HEK293 (cell line): ENCODE data around the gene MCM5.

Source experiments
- BCL6B ChIP-seq: fragments of 450-650 bp; formaldehyde crosslinking; IDR thresholded peaks from 2 replicates; pipeline ENCODE4 v1.5.1; 2017; ENCODE audit warnings: missing biosample characterization, missing genetic modification characterization
- GLIS1 ChIP-seq: fragments of 450-650 bp; formaldehyde crosslinking; IDR thresholded peaks from 2 replicates; pipeline ENCODE4 v1.5.1; 2016; ENCODE audit warnings: missing biosample characterization, missing genetic modification characterization
- GLIS2 ChIP-seq: fragments of 450-650 bp; formaldehyde crosslinking; IDR thresholded peaks from 2 replicates; pipeline ENCODE4 v1.5.1; 2016; ENCODE audit warnings: missing biosample characterization, missing genetic modification characterization
- KLF1 ChIP-seq: fragments of 450-650 bp; formaldehyde crosslinking; IDR thresholded peaks from 2 replicates; pipeline ENCODE4 v1.5.1; 2016; ENCODE audit warnings: missing biosample characterization, missing genetic modification characterization
- KLF17 ChIP-seq: fragments of 450-650 bp; formaldehyde crosslinking; IDR thresholded peaks from 2 replicates; pipeline ENCODE4 v1.5.1; 2016; ENCODE audit warnings: missing biosample characterization, missing genetic modification characterization
- MZF1 ChIP-seq: fragments of 450-650 bp; formaldehyde crosslinking; IDR thresholded peaks from 2 replicates; pipeline ENCODE4 v1.5.1; 2017; ENCODE audit warnings: missing biosample characterization, missing genetic modification characterization, borderline replicate concordance
- SALL2 ChIP-seq: fragments of 450-650 bp; formaldehyde crosslinking; IDR thresholded peaks from 2 replicates; pipeline ENCODE4 v1.5.0; 2017; ENCODE audit warnings: missing biosample characterization, mild to moderate bottlenecking, missing genetic modification characterization, borderline replicate concordance
- ZBTB26 ChIP-seq: fragments of 450-650 bp; formaldehyde crosslinking; optimal IDR thresholded peaks from 2 replicates; pipeline ENCODE3; 2016; ENCODE audit warnings: missing biosample characterization, mild to moderate bottlenecking, missing genetic modification characterization
- ZFP69B ChIP-seq: fragments of 450-650 bp; formaldehyde crosslinking; IDR thresholded peaks from 2 replicates; pipeline ENCODE4 v1.5.1; 2016; ENCODE audit warnings: missing biosample characterization, missing genetic modification characterization
- ZNF132 ChIP-seq: fragments of 450-650 bp; formaldehyde crosslinking; IDR thresholded peaks from 2 replicates; pipeline ENCODE4 v1.5.1; 2017; ENCODE audit warnings: missing biosample characterization, missing genetic modification characterization, borderline replicate concordance
- ZNF155 ChIP-seq: fragments of 450-650 bp; formaldehyde crosslinking; IDR thresholded peaks from 2 replicates; pipeline ENCODE4 v1.5.1; 2016; ENCODE audit warnings: missing biosample characterization, missing genetic modification characterization
- ZNF211 ChIP-seq: fragments of 450-650 bp; formaldehyde crosslinking; IDR thresholded peaks from 2 replicates; pipeline ENCODE4 v1.5.1; 2016; ENCODE audit warnings: low read depth, missing biosample characterization, missing genetic modification characterization
- ZNF280C ChIP-seq: fragments of 450-650 bp; formaldehyde crosslinking; IDR thresholded peaks from 2 replicates; pipeline ENCODE4 v1.5.1; 2016; ENCODE audit warnings: missing biosample characterization, missing genetic modification characterization
- ZNF433 ChIP-seq: fragments of 450-650 bp; formaldehyde crosslinking; IDR thresholded peaks from 2 replicates; pipeline ENCODE4 v1.5.1; 2016; ENCODE audit warnings: missing biosample characterization, missing genetic modification characterization, low read depth
- ZNF514 ChIP-seq: fragments of 450-650 bp; formaldehyde crosslinking; IDR thresholded peaks from 2 replicates; pipeline ENCODE4 v1.5.1; 2016; ENCODE audit warnings: missing biosample characterization, missing genetic modification characterization
- ZNF530 ChIP-seq: fragments of 450-650 bp; formaldehyde crosslinking; IDR thresholded peaks from 2 replicates; pipeline ENCODE4 v1.5.1; 2016; ENCODE audit warnings: low read depth, missing biosample characterization, missing genetic modification characterization
- ZNF549 ChIP-seq: fragments of 450-650 bp; IDR thresholded peaks from 2 replicates; pipeline ENCODE4 v1.5.1; 2018; ENCODE audit warnings: missing biosample characterization, missing genetic modification characterization, mild to moderate bottlenecking, inconsistent platforms, moderate library complexity
- ZNF623 ChIP-seq: fragments of 450-650 bp; formaldehyde crosslinking; IDR thresholded peaks from 2 replicates; pipeline ENCODE4 v1.5.1; 2016; ENCODE audit warnings: missing biosample characterization, missing genetic modification characterization
- ZNF626 ChIP-seq: fragments of 450-650 bp; sonication (Bioruptor Pico); formaldehyde crosslinking; IDR thresholded peaks from 2 replicates; pipeline ENCODE4 v1.5.1; 2018; ENCODE audit warnings: missing biosample characterization, missing genetic modification characterization, inconsistent platforms
- ZNF639 ChIP-seq: fragments of 450-650 bp; formaldehyde crosslinking; IDR thresholded peaks from 2 replicates; pipeline ENCODE4 v1.5.1; 2016; ENCODE audit warnings: missing biosample characterization, missing genetic modification characterization
- ZNF658 ChIP-seq: fragments of 450-650 bp; formaldehyde crosslinking; IDR thresholded peaks from 2 replicates; pipeline ENCODE4; 2016; ENCODE audit warnings: missing biosample characterization, missing genetic modification characterization
- ZNF747 ChIP-seq: fragments of 450-650 bp; formaldehyde crosslinking; IDR thresholded peaks from 2 replicates; pipeline ENCODE4 v1.5.1; 2016; ENCODE audit warnings: missing biosample characterization, missing genetic modification characterization
- ZSCAN23 ChIP-seq: fragments of 450-650 bp; formaldehyde crosslinking; IDR thresholded peaks from 2 replicates; pipeline ENCODE4 v1.5.1; 2016; ENCODE audit warnings: missing biosample characterization, missing genetic modification characterization
- TF ChIP-seq, protein P1 (sequence below): fragments of 450-650 bp; formaldehyde crosslinking; IDR thresholded peaks from 2 replicates; pipeline ENCODE4 v1.5.1; 2016; ENCODE audit warnings: missing biosample characterization, missing genetic modification characterization, borderline replicate concordance
- TF ChIP-seq, protein P2 (sequence below): fragments of 450-650 bp; formaldehyde crosslinking; IDR thresholded peaks from 2 replicates; pipeline ENCODE4; 2016; ENCODE audit warnings: missing biosample characterization, missing genetic modification characterization

The MCM5 gene

DNA sequence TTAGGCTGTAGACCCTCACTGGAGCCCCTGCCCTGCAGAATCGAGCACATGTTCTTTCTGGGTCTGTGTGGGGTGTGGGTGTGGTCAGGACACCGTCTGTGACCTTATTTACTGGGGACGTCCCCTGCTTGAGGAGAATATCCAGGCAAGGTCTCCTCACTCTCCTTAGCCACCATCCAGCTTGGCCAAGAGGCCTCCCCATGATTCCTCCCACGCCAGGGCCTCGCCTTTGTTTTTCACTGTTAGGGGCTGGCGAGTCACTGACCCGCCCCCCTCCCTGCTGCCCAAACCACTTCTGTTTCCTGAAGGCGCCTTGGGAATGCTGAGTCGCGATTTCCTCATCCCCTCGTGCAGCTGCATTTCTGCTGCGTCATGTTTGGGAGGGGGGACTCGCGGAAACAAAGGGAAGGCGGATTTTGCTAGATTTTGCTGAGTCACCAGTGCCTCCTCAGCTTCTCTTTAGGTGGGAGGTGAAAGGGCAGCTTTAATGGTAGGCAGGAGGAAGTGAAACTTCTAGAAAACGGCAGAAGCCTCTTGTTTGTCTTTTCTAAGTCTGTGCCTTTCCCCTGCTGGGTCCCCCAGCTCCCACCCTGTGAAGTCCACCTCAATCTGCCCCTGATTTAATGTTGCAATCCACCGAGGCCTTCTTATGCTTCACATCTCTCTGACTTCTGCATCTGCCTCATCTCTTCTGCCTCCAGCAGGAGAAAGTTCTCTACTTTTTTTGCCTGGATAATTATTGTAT lies 23.0 kb upstream of the MCM5 start (continued):
- TF ChIP-seq, protein P1, sequence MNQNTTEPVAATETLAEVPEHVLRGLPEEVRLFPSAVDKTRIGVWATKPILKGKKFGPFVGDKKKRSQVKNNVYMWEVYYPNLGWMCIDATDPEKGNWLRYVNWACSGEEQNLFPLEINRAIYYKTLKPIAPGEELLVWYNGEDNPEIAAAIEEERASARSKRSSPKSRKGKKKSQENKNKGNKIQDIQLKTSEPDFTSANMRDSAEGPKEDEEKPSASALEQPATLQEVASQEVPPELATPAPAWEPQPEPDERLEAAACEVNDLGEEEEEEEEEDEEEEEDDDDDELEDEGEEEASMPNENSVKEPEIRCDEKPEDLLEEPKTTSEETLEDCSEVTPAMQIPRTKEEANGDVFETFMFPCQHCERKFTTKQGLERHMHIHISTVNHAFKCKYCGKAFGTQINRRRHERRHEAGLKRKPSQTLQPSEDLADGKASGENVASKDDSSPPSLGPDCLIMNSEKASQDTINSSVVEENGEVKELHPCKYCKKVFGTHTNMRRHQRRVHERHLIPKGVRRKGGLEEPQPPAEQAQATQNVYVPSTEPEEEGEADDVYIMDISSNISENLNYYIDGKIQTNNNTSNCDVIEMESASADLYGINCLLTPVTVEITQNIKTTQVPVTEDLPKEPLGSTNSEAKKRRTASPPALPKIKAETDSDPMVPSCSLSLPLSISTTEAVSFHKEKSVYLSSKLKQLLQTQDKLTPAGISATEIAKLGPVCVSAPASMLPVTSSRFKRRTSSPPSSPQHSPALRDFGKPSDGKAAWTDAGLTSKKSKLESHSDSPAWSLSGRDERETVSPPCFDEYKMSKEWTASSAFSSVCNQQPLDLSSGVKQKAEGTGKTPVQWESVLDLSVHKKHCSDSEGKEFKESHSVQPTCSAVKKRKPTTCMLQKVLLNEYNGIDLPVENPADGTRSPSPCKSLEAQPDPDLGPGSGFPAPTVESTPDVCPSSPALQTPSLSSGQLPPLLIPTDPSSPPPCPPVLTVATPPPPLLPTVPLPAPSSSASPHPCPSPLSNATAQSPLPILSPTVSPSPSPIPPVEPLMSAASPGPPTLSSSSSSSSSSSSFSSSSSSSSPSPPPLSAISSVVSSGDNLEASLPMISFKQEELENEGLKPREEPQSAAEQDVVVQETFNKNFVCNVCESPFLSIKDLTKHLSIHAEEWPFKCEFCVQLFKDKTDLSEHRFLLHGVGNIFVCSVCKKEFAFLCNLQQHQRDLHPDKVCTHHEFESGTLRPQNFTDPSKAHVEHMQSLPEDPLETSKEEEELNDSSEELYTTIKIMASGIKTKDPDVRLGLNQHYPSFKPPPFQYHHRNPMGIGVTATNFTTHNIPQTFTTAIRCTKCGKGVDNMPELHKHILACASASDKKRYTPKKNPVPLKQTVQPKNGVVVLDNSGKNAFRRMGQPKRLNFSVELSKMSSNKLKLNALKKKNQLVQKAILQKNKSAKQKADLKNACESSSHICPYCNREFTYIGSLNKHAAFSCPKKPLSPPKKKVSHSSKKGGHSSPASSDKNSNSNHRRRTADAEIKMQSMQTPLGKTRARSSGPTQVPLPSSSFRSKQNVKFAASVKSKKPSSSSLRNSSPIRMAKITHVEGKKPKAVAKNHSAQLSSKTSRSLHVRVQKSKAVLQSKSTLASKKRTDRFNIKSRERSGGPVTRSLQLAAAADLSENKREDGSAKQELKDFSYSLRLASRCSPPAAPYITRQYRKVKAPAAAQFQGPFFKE (tag by site-specific recombination): no peak
- no peak for TF ChIP-seq ZNF514 (tag by site-specific recombination)
- no peak for TF ChIP-seq ZNF530 (tag by site-specific recombination)
- TF ChIP-seq KLF17 (tag by site-specific recombination): peak; percentile 83
- no peak for TF ChIP-seq ZNF549 (tag by site-specific recombination)
- peak; percentile 74 for TF ChIP-seq GLIS2
- TF ChIP-seq ZNF658 (tag by site-specific recombination): no peak
- no peak for TF ChIP-seq ZNF623 (tag by site-specific recombination)
- no peak for TF ChIP-seq ZNF211 (tag by site-specific recombination)
- TF ChIP-seq ZNF280C (tag by site-specific recombination): no peak
- peak; percentile 36; the same call in 1 of the 2 replicates for TF ChIP-seq KLF1
- TF ChIP-seq ZNF132 (tag by site-specific recombination): no peak
- TF ChIP-seq ZSCAN23 (tag by site-specific recombination): no peak
- no peak for TF ChIP-seq ZFP69B
- TF ChIP-seq MZF1: no peak
- TF ChIP-seq ZNF747: no peak
- peak; percentile 41; the same call in 1 of the 2 replicates for TF ChIP-seq GLIS1
- no peak for TF ChIP-seq ZNF626 (tag by site-specific recombination)
- no peak for TF ChIP-seq SALL2 (tag by site-specific recombination)
- peak; percentile 67; the same call in 1 of the 2 replicates for TF ChIP-seq ZNF639
- no peak for TF ChIP-seq ZNF433 (tag by site-specific recombination)
- peak; percentile 29; the same call in 1 of the 2 replicates for TF ChIP-seq BCL6B (tag by site-specific recombination)
- TF ChIP-seq, protein P2, sequence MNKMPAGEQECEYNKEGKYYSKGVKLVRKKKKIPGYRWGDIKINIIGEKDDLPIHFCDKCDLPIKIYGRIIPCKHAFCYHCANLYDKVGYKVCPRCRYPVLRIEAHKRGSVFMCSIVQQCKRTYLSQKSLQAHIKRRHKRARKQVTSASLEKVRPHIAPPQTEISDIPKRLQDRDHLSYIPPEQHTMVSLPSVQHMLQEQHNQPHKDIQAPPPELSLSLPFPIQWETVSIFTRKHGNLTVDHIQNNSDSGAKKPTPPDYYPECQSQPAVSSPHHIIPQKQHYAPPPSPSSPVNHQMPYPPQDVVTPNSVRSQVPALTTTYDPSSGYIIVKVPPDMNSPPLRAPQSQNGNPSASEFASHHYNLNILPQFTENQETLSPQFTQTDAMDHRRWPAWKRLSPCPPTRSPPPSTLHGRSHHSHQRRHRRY (tag by site-specific recombination): no peak
- peak; percentile 21 for TF ChIP-seq ZBTB26 (tag by site-specific recombination)
- TF ChIP-seq ZNF155 (tag by site-specific recombination): no peak
